T-cell (primary cell): Measurements from ENCODE around the gene PTPRR. TPM values are rescaled to one million over a fixed set of nuclear protein-coding genes. Genes with fewer than 3 reads are reported as not detected.

Experiments used
- ATAC-seq, 4 experiments: fragments of 200-7000 bp in 3 of 4; fragments of 150-1000 bp in 1 of 4; cut with Tn5 transposase; replicated peaks in 1 of 4; 1 replicate in 3 of 4; 2 replicates in 1 of 4; pipeline ENCODE4 v1.10.0; 2021; ENCODE audit warnings: moderate library complexity in 3 of 4, mild to moderate bottlenecking in 2 of 4, moderate number of reproducible peaks in 1 of 4
- CTCF ChIA-PET, 2 donors: fragments of 300-600 bp; sonication (Branson Sonifier 250); formaldehyde crosslinking; loops; one replicate each; lab custom pipeline; 2022; ENCODE audit warnings: antibody characterized with exemption in 2 of 2; lab: Charles Lee
- POLR2A ChIA-PET, 2 donors: fragments of 300-600 bp; sonication (Branson Sonifier 250); formaldehyde crosslinking; loops; one replicate each; lab custom pipeline; 2022; ENCODE audit warnings: antibody characterized with exemption in 2 of 2; lab: Charles Lee
- DNase-seq, 35 experiments: peaks; one replicate each; pipeline versions ENCODE4 v3.0.0 to v3.0.0-alpha.2; 2013 to 2023
- H3K27ac ChIP-seq: one replicate; pipeline ENCODE4 v1.5.1; 2013; ENCODE audit warnings: low read length
- H3K27me3 ChIP-seq, 2 experiments: replicated peaks in 1 of 2; 1 replicate in 1 of 2; 2 replicates in 1 of 2; pipeline versions ENCODE4 v1.6.1 to v1.7.0; 2013; ENCODE audit warnings: low read length in 1 of 2, mixed read lengths in 1 of 2; ENCODE audit not compliant: control insufficient read depth in 2 of 2, insufficient read depth in 2 of 2; ENCODE audit errors: extremely low read depth in 1 of 2
- H3K36me3 ChIP-seq, 2 donors: 1 replicate in 1 of 2; 2 replicates in 1 of 2; pipeline versions ENCODE4 v1.6.1 to v1.7.0; 2013; ENCODE audit warnings: low read length in 1 of 2; ENCODE audit not compliant: control insufficient read depth in 2 of 2, insufficient read depth in 1 of 2; ENCODE audit errors: extremely low read depth in 1 of 2
- H3K4me1 ChIP-seq, 2 experiments: 1 replicate in 1 of 2; 2 replicates in 1 of 2; pipeline versions ENCODE4 v1.6.1 to v1.7.0; 2013; ENCODE audit warnings: low read length in 2 of 2, mixed read lengths in 1 of 2; ENCODE audit not compliant: insufficient read depth in 2 of 2, control insufficient read depth in 1 of 2; ENCODE audit errors: extremely low read depth in 1 of 2
- H3K4me3 ChIP-seq, 2 donors: 1 replicate in 1 of 2; 2 replicates in 1 of 2; pipeline versions ENCODE4 v1.5.1 to v1.7.0; 2013; ENCODE audit warnings: mild to moderate bottlenecking in 2 of 2, low read length in 1 of 2, moderate library complexity in 1 of 2; ENCODE audit not compliant: control insufficient read depth in 1 of 2; ENCODE audit errors: extremely low read depth in 1 of 2
- H3K9me3 ChIP-seq: 2 replicates; pipeline ENCODE4 v1.7.0; 2013
- H3K27ac Mint-ChIP-seq, 2 donors: one replicate each; pipeline ENCODE4 v1.8.0; 2020 to 2021; ENCODE audit warnings: mild to moderate bottlenecking in 2 of 2, mixed read lengths in 2 of 2
- H3K27me3 Mint-ChIP-seq, 2 donors: one replicate each; pipeline ENCODE4 v1.8.0; 2021 to 2022; ENCODE audit warnings: mixed read lengths in 2 of 2
- H3K36me3 Mint-ChIP-seq: one replicate; pipeline ENCODE4 v1.8.0; 2021; ENCODE audit warnings: mixed read lengths
- H3K4me1 Mint-ChIP-seq, 3 donors: one replicate each; pipeline ENCODE4 v1.8.0; 2020 to 2022; ENCODE audit warnings: mixed read lengths in 3 of 3, mild to moderate bottlenecking in 1 of 3
- H3K4me3 Mint-ChIP-seq, 3 donors: one replicate each; pipeline ENCODE4 v1.8.0; 2020 to 2022; ENCODE audit warnings: mild to moderate bottlenecking in 3 of 3, mixed read lengths in 3 of 3, moderate library complexity in 3 of 3
- H3K9me3 Mint-ChIP-seq, 3 donors: one replicate each; pipeline ENCODE4 v1.8.0; 2020 to 2022; ENCODE audit warnings: mixed read lengths in 3 of 3
- WGBS: methylation state at CpG from one replicate; pipeline ENCODE4 v1.1.5; 2013; ENCODE audit warnings: missing lambda C conversion rate; ENCODE audit not compliant: insufficient coverage; 5-methylcytosine and 5-hydroxymethylcytosine counted together
- total RNA-seq, 35 experiments: library from RNA in 6 of 35; stranded (reverse) in 6 of 35; fragments of 120-200 nt in 1 of 35; gene quantifications; one replicate each; pipeline versions ENCODE4 v1.2.1 to v1.2.4 and lab custom pipeline; 2013 to 2026

PTPRR gene
- total RNA-seq, 5 donors from 2014 or later (not counting 1 experiment from before 2014, with no cell fraction given) = not detected

- Histone ChIP-seq H3K4me3 (no peak overlapping the region), H3K36me3 (no peaks in the 10 kb centered on the region), H3K9me3 (no peaks in the 10 kb centered on the region), H3K27me3 (no peaks in the 10 kb centered on the region), H3K27ac (no peak overlapping the region), H3K4me1 (no peaks in the 10 kb centered on the region)
- POLR2A ChIA-PET = interaction anchor here in 1 of 2 donors (0.7 kb wide), 1 partner anchor 90 kb away, joined by 3 read pairs; no protein-coding TSS in a partner anchor
- ATAC-seq (no peak), DNase-seq (no peak)
- Mint-ChIP-seq H3K36me3 (no peaks in the 10 kb centered on the region), H3K4me3 (no peak overlapping the region), H3K27ac (no peak overlapping the region), H3K4me1 (no peaks in the 10 kb centered on the region), H3K27me3 (no peaks in the 10 kb centered on the region), H3K9me3 (peaks cover 0 to 4% (median 0%) of the 10 kb centered on the region in 3 donors)
- CTCF ChIA-PET = no interaction called here
- WGBS = 83% methylated on average over 3 of the region's 5 CpGs
These were observed 131.8 kb downstream of the PTPRR start for GRCh38 chr12:70788774-70789173.

- DNase-seq (no peak), ATAC-seq (no peak)
- no peak overlapping the region for H3K27ac Mint-ChIP-seq
- H3K36me3 Mint-ChIP-seq = no peaks in the 10 kb centered on the region
- Histone ChIP-seq H3K4me1 (no peaks in the 10 kb centered on the region), H3K4me3 (no peak overlapping the region), H3K27me3 (no peaks in the 10 kb centered on the region), H3K9me3 (no peaks in the 10 kb centered on the region), H3K36me3 (no peaks in the 10 kb centered on the region), H3K27ac (no peak overlapping the region)
- H3K27me3 Mint-ChIP-seq = no peaks in the 10 kb centered on the region
- H3K9me3 Mint-ChIP-seq = peaks cover 0 to 4% (median 0%) of the 10 kb centered on the region in 3 donors
- ChIA-PET POLR2A (no interaction called here), CTCF (no interaction called here)
- H3K4me1 Mint-ChIP-seq = no peaks in the 10 kb centered on the region
- WGBS = no CpG with 5 or more reads among the region's 1 CpG
- H3K4me3 Mint-ChIP-seq = no peak overlapping the region
These were observed 132.9 kb downstream of the PTPRR start for GRCh38 chr12:70787612-70788011.

GRCh38 chr12:70785896-70786295, 134.6 kb downstream of the PTPRR start:
- Histone ChIP-seq H3K27me3 (no peaks in the 10 kb centered on the region), H3K27ac (no peak overlapping the region), H3K9me3 (no peaks in the 10 kb centered on the region), H3K36me3 (no peaks in the 10 kb centered on the region), H3K4me3 (no peak overlapping the region), H3K4me1 (no peaks in the 10 kb centered on the region)
- peaks cover 0 to 6% (median 0%) of the 10 kb centered on the region in 3 donors for H3K9me3 Mint-ChIP-seq
- no peak for DNase-seq
- H3K36me3 Mint-ChIP-seq = no peaks in the 10 kb centered on the region
- ChIA-PET POLR2A (no interaction called here), CTCF (no interaction called here)
- no peak overlapping the region for H3K27ac Mint-ChIP-seq
- H3K4me3 Mint-ChIP-seq = no peak overlapping the region
- ATAC-seq = no peak
- peaks cover 0 to 2% of the 10 kb centered on the region in 2 donors for H3K27me3 Mint-ChIP-seq
- H3K4me1 Mint-ChIP-seq = no peaks in the 10 kb centered on the region
- 40% methylated on average over 1 of the region's 2 CpGs for WGBS

DNA sequence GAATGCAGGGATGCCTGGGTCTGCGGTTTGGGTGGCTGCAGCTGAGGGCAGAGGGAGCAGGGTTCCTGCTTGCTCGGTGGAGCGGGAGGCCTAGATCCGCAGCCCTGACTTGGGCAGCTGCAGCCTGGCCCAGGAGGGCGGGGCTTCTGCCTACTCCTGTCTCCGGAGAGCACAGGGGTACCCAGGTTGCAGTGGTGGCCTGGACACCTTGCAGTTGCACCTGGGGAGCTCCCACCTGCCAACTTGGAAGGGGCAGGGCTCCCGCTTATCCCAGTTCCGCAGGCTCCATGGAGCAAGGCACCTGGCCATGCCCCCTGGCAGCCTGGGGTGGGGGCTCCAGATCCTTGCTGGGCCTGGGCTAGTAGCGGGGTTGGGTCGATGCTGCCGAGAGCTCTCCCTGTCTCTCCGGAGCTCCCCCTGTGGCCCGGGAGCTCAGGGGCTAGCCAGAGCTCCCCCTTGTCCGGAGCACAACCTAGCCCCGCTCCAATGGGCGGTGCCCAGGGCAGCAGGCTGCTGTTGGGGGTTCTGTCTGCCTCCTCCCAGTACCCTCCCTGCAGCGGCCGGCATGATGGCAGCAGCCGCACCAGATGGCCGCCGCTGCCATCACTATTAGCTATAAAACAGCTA, 136.4 kb downstream of the PTPRR start:
- H3K4me3 Mint-ChIP-seq = no peak overlapping the region
- no peaks in the 10 kb centered on the region for H3K36me3 Mint-ChIP-seq
- Histone ChIP-seq H3K4me3 (no peak overlapping the region), H3K27ac (no peak overlapping the region), H3K27me3 (peaks cover 0 to 3% of the 10 kb centered on the region in 2 experiments), H3K4me1 (no peaks in the 10 kb centered on the region), H3K9me3 (no peaks in the 10 kb centered on the region), H3K36me3 (no peaks in the 10 kb centered on the region)
- DNase-seq = no peak
- no peak for ATAC-seq
- peaks cover 0 to 5% of the 10 kb centered on the region in 2 donors for H3K27me3 Mint-ChIP-seq
- peaks cover 0 to 6% (median 0%) of the 10 kb centered on the region in 3 donors for H3K9me3 Mint-ChIP-seq
- ChIA-PET CTCF (no interaction called here), POLR2A (interaction anchor here in 1 of 2 donors (0.5 kb wide), 1 partner anchor 1560 kb away, joined by 3 read pairs; no protein-coding TSS in a partner anchor)
- 89% methylated on average over 15 of the region's 21 CpGs for WGBS
- no peak overlapping the region for H3K27ac Mint-ChIP-seq
- no peaks in the 10 kb centered on the region for H3K4me1 Mint-ChIP-seq

DNA sequence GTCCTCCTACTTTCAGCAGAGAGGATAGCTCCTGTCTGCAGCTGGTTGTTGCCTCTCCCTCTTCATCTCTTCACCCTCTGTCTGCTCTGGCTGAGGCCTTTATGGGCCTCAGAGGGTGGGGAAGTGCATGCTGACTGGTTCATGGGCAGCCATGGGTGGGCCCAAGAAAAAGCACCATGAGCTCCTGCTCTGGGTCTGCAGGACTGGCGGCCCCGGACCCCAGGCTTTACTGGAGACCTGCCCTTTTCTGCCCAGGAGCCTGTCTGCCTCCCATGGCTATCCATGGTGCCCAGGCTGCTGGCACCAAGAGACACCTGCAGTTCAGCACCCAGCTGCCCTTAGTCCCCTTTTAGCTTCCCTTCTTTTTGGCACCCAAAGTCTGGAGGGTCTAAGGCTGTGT, 137.1 kb downstream of the PTPRR start:
- H3K4me3 ChIP-seq = no peak overlapping the region
- DNase-seq = no peak
- no peaks in the 10 kb centered on the region for H3K4me1 ChIP-seq
- no peak overlapping the region for H3K27ac ChIP-seq
- Mint-ChIP-seq H3K9me3 (peaks cover 0 to 6% (median 0%) of the 10 kb centered on the region in 3 donors), H3K27ac (no peak overlapping the region), H3K36me3 (no peaks in the 10 kb centered on the region), H3K27me3 (peaks cover 0 to 5% of the 10 kb centered on the region in 2 donors), H3K4me3 (no peak overlapping the region), H3K4me1 (no peaks in the 10 kb centered on the region)
- 100% methylated on average over 2 of the region's 2 CpGs for WGBS
- no peak for ATAC-seq
- no peaks in the 10 kb centered on the region for H3K9me3 ChIP-seq
- POLR2A ChIA-PET = no interaction called here
- no peaks in the 10 kb centered on the region for H3K36me3 ChIP-seq
- CTCF ChIA-PET = no interaction called here
- peaks cover 0 to 3% of the 10 kb centered on the region in 2 experiments for H3K27me3 ChIP-seq

DNA sequence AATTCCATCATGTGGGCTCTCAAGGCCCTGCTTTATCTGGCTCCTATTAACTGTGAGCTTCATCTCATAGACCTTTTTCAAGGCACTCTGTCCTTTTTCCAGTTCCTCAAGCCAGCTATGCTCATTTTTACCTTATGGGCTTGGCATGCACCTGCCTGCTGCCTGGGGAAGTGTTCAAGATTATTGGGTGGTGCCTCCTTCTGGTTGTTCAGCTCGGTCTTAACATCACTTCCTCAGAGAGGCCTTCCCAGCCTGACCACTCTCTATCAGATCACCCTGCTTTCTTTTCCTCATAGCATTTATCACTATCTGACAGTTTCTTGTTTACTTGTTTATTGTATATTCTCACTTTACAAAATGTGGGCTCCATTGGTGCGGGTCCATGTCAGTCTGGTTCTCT, 141.3 kb downstream of the PTPRR start:
- no peak for DNase-seq
- ATAC-seq = no peak
- CTCF ChIA-PET = no interaction called here
- H3K9me3 ChIP-seq = no peaks in the 10 kb centered on the region
- no peaks in the 10 kb centered on the region for H3K36me3 ChIP-seq
- peaks cover 0 to 3% of the 10 kb centered on the region in 2 experiments for H3K27me3 ChIP-seq
- POLR2A ChIA-PET = no interaction called here
- H3K4me1 ChIP-seq = no peaks in the 10 kb centered on the region
- Mint-ChIP-seq H3K36me3 (no peaks in the 10 kb centered on the region), H3K4me3 (no peak overlapping the region), H3K4me1 (no peaks in the 10 kb centered on the region), H3K9me3 (peaks cover 0 to 6% (median 4%) of the 10 kb centered on the region in 3 donors), H3K27ac (no peak overlapping the region), H3K27me3 (peaks cover 0 to 5% of the 10 kb centered on the region in 2 donors)
- no CpG with 5 or more reads among the region's 2 CpGs for WGBS
- H3K4me3 ChIP-seq = no peak overlapping the region
- H3K27ac ChIP-seq = no peak overlapping the region
